Measurements from ENCODE around the gene HDAC1. TPM values are rescaled to one million over a fixed set of nuclear protein-coding genes. Genes with fewer than 3 reads are reported as not detected.

HDAC1 gene
- total and polyA plus RNA-seq, 7 donors: 47.1 to 215 (median 68.0) TPM

DNA sequence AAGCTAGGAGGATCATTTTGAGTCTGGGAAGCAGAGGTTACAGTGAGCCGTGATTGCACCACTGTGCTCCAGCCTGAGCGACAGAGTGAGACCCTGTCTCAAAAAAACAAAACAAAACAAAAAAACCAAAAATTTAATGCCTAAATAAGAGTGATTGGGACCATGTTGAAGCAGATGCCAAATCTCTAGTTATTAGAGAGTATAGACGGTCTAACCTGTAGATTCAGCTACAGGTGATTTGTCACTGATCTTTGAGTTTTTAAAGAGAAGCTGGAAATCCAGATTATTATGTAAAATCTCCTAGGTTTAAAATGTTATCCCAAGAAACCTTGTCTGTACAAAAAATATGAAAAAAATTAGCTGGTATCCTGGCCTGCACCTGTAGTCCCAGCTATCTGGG, 11.5 kb downstream of the HDAC1 start:
- Histone ChIP-seq H3K27ac (no peak overlapping the region), H3K9me3 (no peaks in the 10 kb centered on the region), H3K36me3 (peaks cover 7 to 36% (median 17%) of the 10 kb centered on the region in 4 donors), H3K27me3 (no peaks in the 10 kb centered on the region), H3K4me1 (no peaks in the 10 kb centered on the region), H3K4me3 (no peak overlapping the region)
- intact Hi-C loops (cut with DNase I): no loop called here
- 95 to 98% methylated on average over 3 of the region's 3 CpGs for WGBS, 2 donors
- TF ChIP-seq POLR2A (IDR thresholded peaks at IDR 0.05): no peak
- TF ChIP-seq, protein P1, sequence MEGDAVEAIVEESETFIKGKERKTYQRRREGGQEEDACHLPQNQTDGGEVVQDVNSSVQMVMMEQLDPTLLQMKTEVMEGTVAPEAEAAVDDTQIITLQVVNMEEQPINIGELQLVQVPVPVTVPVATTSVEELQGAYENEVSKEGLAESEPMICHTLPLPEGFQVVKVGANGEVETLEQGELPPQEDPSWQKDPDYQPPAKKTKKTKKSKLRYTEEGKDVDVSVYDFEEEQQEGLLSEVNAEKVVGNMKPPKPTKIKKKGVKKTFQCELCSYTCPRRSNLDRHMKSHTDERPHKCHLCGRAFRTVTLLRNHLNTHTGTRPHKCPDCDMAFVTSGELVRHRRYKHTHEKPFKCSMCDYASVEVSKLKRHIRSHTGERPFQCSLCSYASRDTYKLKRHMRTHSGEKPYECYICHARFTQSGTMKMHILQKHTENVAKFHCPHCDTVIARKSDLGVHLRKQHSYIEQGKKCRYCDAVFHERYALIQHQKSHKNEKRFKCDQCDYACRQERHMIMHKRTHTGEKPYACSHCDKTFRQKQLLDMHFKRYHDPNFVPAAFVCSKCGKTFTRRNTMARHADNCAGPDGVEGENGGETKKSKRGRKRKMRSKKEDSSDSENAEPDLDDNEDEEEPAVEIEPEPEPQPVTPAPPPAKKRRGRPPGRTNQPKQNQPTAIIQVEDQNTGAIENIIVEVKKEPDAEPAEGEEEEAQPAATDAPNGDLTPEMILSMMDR (IDR thresholded peaks at IDR 0.05): no peak
- TF ChIP-seq EP300 (IDR thresholded peaks at IDR 0.05): no peak
- no peak for TF ChIP-seq POLR2AphosphoS5 (IDR thresholded peaks at IDR 0.05)
- no peak for DNase-seq

DNA sequence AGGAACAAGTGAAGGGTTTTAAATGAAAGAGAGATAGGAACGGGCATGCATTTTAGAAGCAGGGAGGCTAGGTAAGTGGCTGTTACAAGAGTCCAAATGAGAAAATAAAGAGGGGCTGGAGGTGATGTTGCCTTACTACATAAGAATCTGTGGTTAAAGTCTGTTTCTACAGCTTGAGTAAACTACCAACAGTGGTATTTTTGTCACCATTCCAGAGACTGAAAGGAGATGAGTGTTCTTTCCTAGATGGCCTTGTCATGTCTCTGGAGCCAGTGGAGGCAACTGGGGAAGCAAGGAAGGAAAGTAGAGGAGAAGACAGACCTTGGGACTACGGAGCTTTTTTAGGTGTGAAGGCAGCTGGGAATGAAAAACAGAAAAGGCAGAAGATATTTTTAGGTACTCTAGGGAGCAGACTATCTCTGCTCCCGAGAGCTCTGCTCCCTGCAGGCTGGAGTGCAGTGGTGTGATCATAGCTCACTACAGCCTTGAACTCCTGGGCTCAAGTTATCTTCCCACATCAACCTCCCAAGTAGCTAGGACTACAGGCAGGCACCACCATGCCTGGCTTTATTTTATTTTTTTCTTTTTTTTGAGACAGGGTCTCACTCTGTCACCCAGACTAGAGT, 12.2 kb downstream of the HDAC1 start:
- Histone ChIP-seq H3K4me1 (peaks cover 0 to under 1% (median 0%) of the 10 kb centered on the region in 4 donors), H3K27me3 (no peaks in the 10 kb centered on the region), H3K27ac (no peak overlapping the region), H3K4me3 (no peak overlapping the region), H3K36me3 (peaks cover 7 to 36% (median 17%) of the 10 kb centered on the region in 4 donors), H3K9me3 (no peaks in the 10 kb centered on the region)
- WGBS, 2 donors: 93 to 94% methylated on average over 3 of the region's 3 CpGs
- intact Hi-C loops (cut with DNase I): no loop called here
- DNase-seq: no peak
- no peak for TF ChIP-seq EP300 (IDR thresholded peaks at IDR 0.05)
- TF ChIP-seq POLR2A (IDR thresholded peaks at IDR 0.05): no peak
- TF ChIP-seq, protein P1 (IDR thresholded peaks at IDR 0.05): no peak

DNA sequence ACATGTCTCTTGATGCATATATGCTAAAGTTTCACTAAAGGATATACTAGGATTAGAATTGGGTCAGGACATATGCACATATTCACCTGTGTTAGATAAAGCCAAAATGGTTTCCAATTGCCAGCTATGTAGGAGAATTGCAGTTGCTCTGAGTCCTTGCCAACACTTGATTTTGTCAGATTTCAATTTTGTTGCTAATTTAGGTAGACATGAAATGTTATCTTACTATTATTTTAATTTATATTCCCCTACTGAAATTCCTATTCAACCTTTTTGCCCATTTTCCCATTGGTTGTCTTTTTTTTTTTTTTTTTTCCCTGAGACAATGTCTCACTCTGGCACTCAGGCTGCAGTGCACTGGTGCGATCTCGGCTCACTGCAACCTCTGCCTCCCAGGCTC, 13.4 kb downstream of the HDAC1 start:
- TF ChIP-seq POLR2AphosphoS5 (IDR thresholded peaks at IDR 0.05) (no peak), POLR2A (IDR thresholded peaks at IDR 0.05) (no peak), EP300 (IDR thresholded peaks at IDR 0.05) (no peak)
- TF ChIP-seq, protein P1 (IDR thresholded peaks at IDR 0.05): no peak
- Histone ChIP-seq H3K36me3 (peaks cover 7 to 36% (median 17%) of the 10 kb centered on the region in 4 donors), H3K27ac (no peak overlapping the region), H3K27me3 (no peaks in the 10 kb centered on the region), H3K4me1 (peaks cover 0 to 11% (median 7%) of the 10 kb centered on the region in 4 donors), H3K9me3 (no peaks in the 10 kb centered on the region), H3K4me3 (no peak overlapping the region)
- intact Hi-C loops (cut with DNase I): no loop called here
- no peak for DNase-seq
- 97 to 99% methylated on average over 2 of the region's 2 CpGs for WGBS, 2 donors

GRCh38 chr1:32307324-32307723, 15.4 kb downstream of the HDAC1 start:
- intact Hi-C loops (cut with DNase I): no loop called here
- Histone ChIP-seq H3K36me3 (peaks cover 7 to 34% (median 17%) of the 10 kb centered on the region in 4 donors), H3K9me3 (no peaks in the 10 kb centered on the region), H3K27me3 (no peaks in the 10 kb centered on the region), H3K4me3 (no peak overlapping the region), H3K4me1 (peaks cover 0 to 11% (median 7%) of the 10 kb centered on the region in 4 donors), H3K27ac (no peak overlapping the region)
- 21 to 72% methylated on average over 2 of the region's 2 CpGs for WGBS, 2 donors
- TF ChIP-seq EP300 (IDR thresholded peaks at IDR 0.05) (no peak), POLR2AphosphoS5 (IDR thresholded peaks at IDR 0.05) (no peak), POLR2A (IDR thresholded peaks at IDR 0.05) (no peak)
- TF ChIP-seq, protein P1 (IDR thresholded peaks at IDR 0.05): no peak
- DNase-seq: no peak

- H3K36me3 ChIP-seq: peaks cover 0 to 8% (median 0%) of the 10 kb centered on the region in 4 donors
- H3K4me3 ChIP-seq: no peak overlapping the region
- H3K27me3 ChIP-seq: no peaks in the 10 kb centered on the region
- TF ChIP-seq POLR2A (IDR thresholded peaks at IDR 0.05) (no peak), EP300 (IDR thresholded peaks at IDR 0.05) (no peak), POLR2AphosphoS5 (IDR thresholded peaks at IDR 0.05) (no peak)
- TF ChIP-seq, protein P1 (IDR thresholded peaks at IDR 0.05): no peak
- no peak for DNase-seq
- intact Hi-C loops (cut with DNase I): no loop called here
- H3K4me1 ChIP-seq: peaks cover 0 to 11% (median 7%) of the 10 kb centered on the region in 4 donors
- H3K27ac ChIP-seq: no peak overlapping the region
- no peaks in the 10 kb centered on the region for H3K9me3 ChIP-seq
- WGBS, 2 donors: 26 to 66% methylated on average over 1 of the region's 1 CpG
These were observed 18.1 kb downstream of the HDAC1 start for GRCh38 chr1:32309960-32310359.

Data from sigmoid colon (tissue), 7 donors.